Vagina (tissue), 2 donors: ENCODE data around the gene MAPK7.

ENCODE experiments used
- POLR2A ChIP-seq, 2 donors: fragments of 450-650 bp; IDR thresholded peaks; one replicate each; pipeline ENCODE4 v1.6.1; 2017; ENCODE audit warnings: antibody characterized with exemption in 2 of 2, mild to moderate bottlenecking in 2 of 2, moderate library complexity in 2 of 2
- POLR2AphosphoS5 ChIP-seq, 2 donors: sonication (generic); formaldehyde crosslinking; IDR thresholded peaks; one replicate each; pipeline ENCODE4 v1.9.0; 2017; ENCODE audit warnings: antibody characterized with exemption in 2 of 2, mild to moderate bottlenecking in 2 of 2, low read depth in 1 of 2; ENCODE audit not compliant: insufficient read depth in 1 of 2
- TF ChIP-seq, protein P1 (sequence below), 3 experiments: fragments of 450-650 bp in 2 of 3; fragments of 200-600 bp in 1 of 3; sonication (generic) in 1 of 3; IDR thresholded peaks; one replicate each; pipeline ENCODE4 v1.5.1; 2017 to 2019; ENCODE audit warnings: antibody characterized with exemption in 3 of 3, mild to moderate bottlenecking in 2 of 3, moderate library complexity in 2 of 3

DNA sequence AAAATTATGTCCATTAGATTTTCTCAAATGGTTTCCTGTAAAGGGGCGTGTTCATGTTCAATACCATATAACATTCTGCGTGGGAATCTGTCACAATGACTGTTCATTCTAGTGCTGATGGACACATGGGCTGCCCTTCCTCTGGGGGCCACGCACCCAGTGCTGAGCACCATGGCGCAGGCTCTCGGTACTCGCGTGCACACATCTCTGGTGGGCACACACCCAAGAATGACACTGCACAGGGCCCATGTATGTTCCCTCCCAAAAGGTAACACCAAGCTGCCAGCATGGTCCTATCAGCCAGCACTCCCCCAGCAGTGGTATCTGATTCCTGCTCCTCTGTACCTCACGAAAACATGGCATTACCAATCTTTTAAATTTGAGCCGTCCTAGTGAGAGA is 29.5 kb upstream of the MAPK7 start:
- TF ChIP-seq POLR2A (IDR thresholded peaks at IDR 0.05) = no peak
- TF ChIP-seq, protein P1, sequence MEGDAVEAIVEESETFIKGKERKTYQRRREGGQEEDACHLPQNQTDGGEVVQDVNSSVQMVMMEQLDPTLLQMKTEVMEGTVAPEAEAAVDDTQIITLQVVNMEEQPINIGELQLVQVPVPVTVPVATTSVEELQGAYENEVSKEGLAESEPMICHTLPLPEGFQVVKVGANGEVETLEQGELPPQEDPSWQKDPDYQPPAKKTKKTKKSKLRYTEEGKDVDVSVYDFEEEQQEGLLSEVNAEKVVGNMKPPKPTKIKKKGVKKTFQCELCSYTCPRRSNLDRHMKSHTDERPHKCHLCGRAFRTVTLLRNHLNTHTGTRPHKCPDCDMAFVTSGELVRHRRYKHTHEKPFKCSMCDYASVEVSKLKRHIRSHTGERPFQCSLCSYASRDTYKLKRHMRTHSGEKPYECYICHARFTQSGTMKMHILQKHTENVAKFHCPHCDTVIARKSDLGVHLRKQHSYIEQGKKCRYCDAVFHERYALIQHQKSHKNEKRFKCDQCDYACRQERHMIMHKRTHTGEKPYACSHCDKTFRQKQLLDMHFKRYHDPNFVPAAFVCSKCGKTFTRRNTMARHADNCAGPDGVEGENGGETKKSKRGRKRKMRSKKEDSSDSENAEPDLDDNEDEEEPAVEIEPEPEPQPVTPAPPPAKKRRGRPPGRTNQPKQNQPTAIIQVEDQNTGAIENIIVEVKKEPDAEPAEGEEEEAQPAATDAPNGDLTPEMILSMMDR (IDR thresholded peaks at IDR 0.05) = no peak
- no peak for TF ChIP-seq POLR2AphosphoS5 (IDR thresholded peaks at IDR 0.05; ENCODE audit: insufficient read depth in 1 of 2, low read depth in 1 of 2)
